Measurements from ENCODE around the gene MEA1.

Gene MEA1

DNA sequence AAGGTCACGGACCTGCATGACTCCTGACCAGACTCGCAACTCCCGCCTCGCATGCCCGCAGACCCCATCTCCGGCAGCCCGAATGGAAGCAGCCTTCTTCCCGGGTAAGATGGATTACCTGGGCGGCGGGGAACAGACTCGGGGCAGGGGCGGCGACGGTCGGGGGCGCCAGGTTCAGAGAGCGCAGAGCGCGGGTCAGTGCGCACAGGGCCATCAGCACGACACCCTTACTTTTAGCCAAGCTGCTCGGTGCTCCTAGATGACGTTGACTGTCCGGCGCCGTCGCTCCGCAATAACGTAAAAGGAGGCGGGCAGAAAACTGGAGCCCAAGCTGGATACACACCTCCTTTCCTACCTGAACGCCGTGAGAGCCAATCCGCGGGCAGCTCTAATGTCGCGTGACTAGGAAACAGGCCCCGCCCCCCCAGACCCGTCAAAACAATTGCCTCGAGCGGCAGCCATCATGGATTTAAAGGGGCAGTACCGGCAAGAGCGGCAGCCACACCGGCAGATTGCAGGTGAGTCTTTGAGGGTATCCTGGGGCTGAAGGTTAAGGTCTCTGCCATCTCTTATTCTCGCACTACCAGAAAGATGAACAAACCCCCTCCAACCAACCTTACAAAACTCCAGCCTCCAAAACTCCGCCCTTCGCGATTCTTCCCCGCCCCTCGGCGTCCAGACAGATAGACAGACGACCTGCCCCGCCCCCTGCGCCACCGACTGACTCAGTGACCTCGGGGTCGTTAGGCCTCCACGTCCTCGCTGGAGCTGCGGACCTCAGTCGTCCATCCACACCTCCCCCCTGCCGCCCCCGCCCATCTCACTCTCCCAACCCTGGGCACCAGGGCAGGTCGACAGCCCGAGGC lies 45.7 kb upstream of the MEA1 start, which contains the start of the genes KLC4 and MRPL2:
Gene KLC4, plus strand, starts transcription at position 464 of the 866 bp plus-strand sequence. CDS start 1,705 bp downstream, outside the sequence.
Gene MRPL2, minus strand, starts transcription at position 267 of the 866 bp plus-strand sequence. Its CDS starts 53 bp downstream, at position 214.
- ChIA-PET POLR2A (interaction anchor here (0.5 to 2.4 kb wide), 34 partner anchors 8 to 1187 kb away, joined by 3 to 32 read pairs (median 5); partner anchors contain the start of genes CNPY3, CUL9, GNMT and HSP90AB1), CTCF (interaction anchor here (0.6 to 4.6 kb wide), 7 partner anchors 11 to 158 kb away, joined by 3 to 26 read pairs (median 6); partner anchors contain the start of genes PEX6 and PTK7)
- peak within 1 kb of the TSS; percentile 76 for H3K27ac ChIP-seq (ENCODE audit: extremely low read depth, low read depth, low read length)
- H3K4me3 ChIP-seq (ENCODE audit: low read depth, low read length): peak within 1 kb of the TSS; percentile 96
- peaks cover 28 to 57% of the 10 kb centered on the region in 2 experiments; a peak in 2 of 3 replicates for H3K36me3 ChIP-seq (ENCODE audit: control insufficient read depth in 2 of 2, insufficient read depth in 1 of 2, low read length in 2 of 2)
- no peaks in the 10 kb centered on the region for H3K9me3 ChIP-seq (ENCODE audit: control insufficient read depth, insufficient read depth, low read depth, low read length)
- peaks cover 9% of the 10 kb centered on the region for H3K4me1 ChIP-seq (ENCODE audit: control insufficient read depth, insufficient read depth, low read length)
- TF ChIP-seq ZNF274 (IDR thresholded peaks at IDR 0.05; ENCODE audit: low read length) (no peak), ZNF274 (tag by site-specific recombination; IDR thresholded peaks at IDR 0.05; ENCODE audit: borderline replicate concordance) (no peak), ZBTB20 (tag by site-specific recombination; IDR thresholded peaks at IDR 0.05) (0 out of 2 replicates have a peak, but pooled peaks have one; percentile 10), ZNF596 (tag by site-specific recombination; IDR thresholded peaks at IDR 0.05) (no peak), ZNF624 (tag by site-specific recombination; IDR thresholded peaks at IDR 0.05) (no peak), ZNF473 (tag by site-specific recombination; IDR thresholded peaks at IDR 0.05) (no peak), ZNF112 (tag by site-specific recombination; IDR thresholded peaks at IDR 0.05) (no peak), BCL11B (tag by site-specific recombination; IDR thresholded peaks at IDR 0.05; ENCODE audit: low read depth) (no peak), ZNF391 (tag by site-specific recombination; IDR thresholded peaks at IDR 0.05; ENCODE audit: borderline replicate concordance, low read depth) (no peak), ZNF311 (tag by site-specific recombination; IDR thresholded peaks at IDR 0.05; ENCODE audit: borderline replicate concordance) (no peak), ZNF175 (tag by site-specific recombination; IDR thresholded peaks at IDR 0.05) (no peak), ZNF776 (tag by site-specific recombination; IDR thresholded peaks at IDR 0.05; ENCODE audit: borderline replicate concordance) (no peak), ZEB2 (tag by site-specific recombination; IDR thresholded peaks at IDR 0.05) (peak; percentile 44; the same call in 1 of the 2 replicates), ZBTB7A (tag by site-specific recombination; IDR thresholded peaks at IDR 0.05; ENCODE audit: low read depth) (no peak), ZNF629 (tag by site-specific recombination; IDR thresholded peaks at IDR 0.05) (peak; percentile 87), ZNF155 (tag by site-specific recombination; IDR thresholded peaks at IDR 0.05) (no peak), ZNF777 (tag by site-specific recombination; IDR thresholded peaks at IDR 0.05; ENCODE audit: borderline replicate concordance) (no peak), ZNF76 (tag by site-specific recombination; IDR thresholded peaks at IDR 0.05; ENCODE audit: borderline replicate concordance, low read depth) (peak; percentile 54; the same call in 1 of the 2 replicates), ZNF561 (tag by site-specific recombination; IDR thresholded peaks at IDR 0.05; ENCODE audit: borderline replicate concordance) (0 out of 2 replicates have a peak, but pooled peaks have one; percentile 11), GLI4 (tag by site-specific recombination; IDR thresholded peaks at IDR 0.05) (no peak), ZFHX2 (tag by site-specific recombination; conservative IDR thresholded peaks at IDR 0.05) (0 out of 2 replicates have a peak, but pooled peaks have one; percentile 9), ZNF184 (tag by site-specific recombination; IDR thresholded peaks at IDR 0.05) (no peak), ZNF621 (tag by site-specific recombination; IDR thresholded peaks at IDR 0.05) (no peak), ZNF843 (tag by site-specific recombination; IDR thresholded peaks at IDR 0.05) (no peak), ZBTB21 (tag by site-specific recombination; IDR thresholded peaks at IDR 0.05) (peak; percentile 81), ZNF501 (tag by site-specific recombination; IDR thresholded peaks at IDR 0.05) (0 out of 2 replicates have a peak, but pooled peaks have one; percentile 54), ZIC2 (tag by site-specific recombination; IDR thresholded peaks at IDR 0.05) (no peak), ZNF785 (tag by site-specific recombination; IDR thresholded peaks at IDR 0.05) (no peak)
- TF ChIP-seq, protein P1, sequence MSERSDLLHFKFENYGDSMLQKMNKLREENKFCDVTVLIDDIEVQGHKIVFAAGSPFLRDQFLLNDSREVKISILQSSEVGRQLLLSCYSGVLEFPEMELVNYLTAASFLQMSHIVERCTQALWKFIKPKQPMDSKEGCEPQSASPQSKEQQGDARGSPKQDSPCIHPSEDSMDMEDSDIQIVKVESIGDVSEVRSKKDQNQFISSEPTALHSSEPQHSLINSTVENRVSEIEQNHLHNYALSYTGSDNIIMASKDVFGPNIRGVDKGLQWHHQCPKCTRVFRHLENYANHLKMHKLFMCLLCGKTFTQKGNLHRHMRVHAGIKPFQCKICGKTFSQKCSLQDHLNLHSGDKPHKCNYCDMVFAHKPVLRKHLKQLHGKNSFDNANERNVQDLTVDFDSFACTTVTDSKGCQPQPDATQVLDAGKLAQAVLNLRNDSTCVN (tag by site-specific recombination; optimal IDR thresholded peaks at IDR 0.05): peak; percentile 38
- TF ChIP-seq, protein P2, sequence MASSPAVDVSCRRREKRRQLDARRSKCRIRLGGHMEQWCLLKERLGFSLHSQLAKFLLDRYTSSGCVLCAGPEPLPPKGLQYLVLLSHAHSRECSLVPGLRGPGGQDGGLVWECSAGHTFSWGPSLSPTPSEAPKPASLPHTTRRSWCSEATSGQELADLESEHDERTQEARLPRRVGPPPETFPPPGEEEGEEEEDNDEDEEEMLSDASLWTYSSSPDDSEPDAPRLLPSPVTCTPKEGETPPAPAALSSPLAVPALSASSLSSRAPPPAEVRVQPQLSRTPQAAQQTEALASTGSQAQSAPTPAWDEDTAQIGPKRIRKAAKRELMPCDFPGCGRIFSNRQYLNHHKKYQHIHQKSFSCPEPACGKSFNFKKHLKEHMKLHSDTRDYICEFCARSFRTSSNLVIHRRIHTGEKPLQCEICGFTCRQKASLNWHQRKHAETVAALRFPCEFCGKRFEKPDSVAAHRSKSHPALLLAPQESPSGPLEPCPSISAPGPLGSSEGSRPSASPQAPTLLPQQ (tag by site-specific recombination; IDR thresholded peaks at IDR 0.05): peak; percentile 85
- TF ChIP-seq, protein P3, sequence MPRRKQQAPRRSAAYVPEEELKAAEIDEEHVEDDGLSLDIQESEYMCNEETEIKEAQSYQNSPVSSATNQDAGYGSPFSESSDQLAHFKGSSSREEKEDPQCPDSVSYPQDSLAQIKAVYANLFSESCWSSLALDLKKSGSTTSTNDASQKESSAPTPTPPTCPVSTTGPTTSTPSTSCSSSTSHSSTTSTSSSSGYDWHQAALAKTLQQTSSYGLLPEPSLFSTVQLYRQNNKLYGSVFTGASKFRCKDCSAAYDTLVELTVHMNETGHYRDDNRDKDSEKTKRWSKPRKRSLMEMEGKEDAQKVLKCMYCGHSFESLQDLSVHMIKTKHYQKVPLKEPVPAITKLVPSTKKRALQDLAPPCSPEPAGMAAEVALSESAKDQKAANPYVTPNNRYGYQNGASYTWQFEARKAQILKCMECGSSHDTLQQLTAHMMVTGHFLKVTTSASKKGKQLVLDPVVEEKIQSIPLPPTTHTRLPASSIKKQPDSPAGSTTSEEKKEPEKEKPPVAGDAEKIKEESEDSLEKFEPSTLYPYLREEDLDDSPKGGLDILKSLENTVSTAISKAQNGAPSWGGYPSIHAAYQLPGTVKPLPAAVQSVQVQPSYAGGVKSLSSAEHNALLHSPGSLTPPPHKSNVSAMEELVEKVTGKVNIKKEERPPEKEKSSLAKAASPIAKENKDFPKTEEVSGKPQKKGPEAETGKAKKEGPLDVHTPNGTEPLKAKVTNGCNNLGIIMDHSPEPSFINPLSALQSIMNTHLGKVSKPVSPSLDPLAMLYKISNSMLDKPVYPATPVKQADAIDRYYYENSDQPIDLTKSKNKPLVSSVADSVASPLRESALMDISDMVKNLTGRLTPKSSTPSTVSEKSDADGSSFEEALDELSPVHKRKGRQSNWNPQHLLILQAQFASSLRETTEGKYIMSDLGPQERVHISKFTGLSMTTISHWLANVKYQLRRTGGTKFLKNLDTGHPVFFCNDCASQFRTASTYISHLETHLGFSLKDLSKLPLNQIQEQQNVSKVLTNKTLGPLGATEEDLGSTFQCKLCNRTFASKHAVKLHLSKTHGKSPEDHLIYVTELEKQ (tag by site-specific recombination; IDR thresholded peaks at IDR 0.05; ENCODE audit: borderline replicate concordance): 0 out of 2 replicates have a peak, but pooled peaks have one; percentile 4
